GM12874 (cell line): ENCODE results near the gene ZC3H13.

ENCODE experiments used
- CTCF ChIP-seq: IDR thresholded peaks from 2 replicates; pipeline ENCODE4 v1.5.1; 2011; ENCODE audit warnings: low read depth, mild to moderate bottlenecking, control low read depth, low read length, moderate library complexity; ENCODE audit not compliant: insufficient read depth

ZC3H13 gene

GRCh38 chr13:45974500-45974899 is 78.0 kb downstream of the ZC3H13 start:
- no peak for TF ChIP-seq CTCF

- TF ChIP-seq CTCF, result no peak
These were observed 85.0 kb downstream of the ZC3H13 start for GRCh38 chr13:45967589-45967988.

GRCh38 chr13:45966715-45967114 is 85.8 kb downstream of the ZC3H13 start:
- no peak for TF ChIP-seq CTCF

- TF ChIP-seq CTCF, result no peak
These were observed 91.1 kb downstream of the ZC3H13 start for GRCh38 chr13:45961468-45961867.

- TF ChIP-seq CTCF, result no peak
These were observed 97.4 kb downstream of the ZC3H13 start for GRCh38 chr13:45954836-45955800.

GRCh38 chr13:45953082-45953481 is 99.5 kb downstream of the ZC3H13 start:
- no peak for TF ChIP-seq CTCF

GRCh38 chr13:45951724-45952123 is 100.8 kb downstream of the ZC3H13 start:
- TF ChIP-seq CTCF, result no peak
